Osteocyte (in vitro differentiated cells): ENCODE measurements around the gene TMEM175. TPM values are rescaled to one million over a fixed set of nuclear protein-coding genes. Genes with fewer than 3 reads are reported as not detected.

ENCODE experiments used
- DNase-seq: peaks from one replicate; pipeline ENCODE4 v3.0.0; 2021; ENCODE audit warnings: mixed read lengths; ENCODE audit not compliant: unreplicated experiment; ENCODE audit errors: extremely low spot score
- H3K27ac Mint-ChIP-seq: one replicate; pipeline ENCODE4 v1.8.0; 2021; ENCODE audit warnings: mild to moderate bottlenecking, mixed read lengths; ENCODE audit not compliant: unreplicated experiment
- H3K27me3 Mint-ChIP-seq: one replicate; pipeline ENCODE4 v1.8.0; 2021; ENCODE audit warnings: mixed read lengths; ENCODE audit not compliant: unreplicated experiment
- H3K36me3 Mint-ChIP-seq: one replicate; pipeline ENCODE4 v1.8.0; 2021; ENCODE audit warnings: mixed read lengths; ENCODE audit not compliant: unreplicated experiment
- H3K4me1 Mint-ChIP-seq: one replicate; pipeline ENCODE4 v1.8.0; 2021; ENCODE audit warnings: mixed read lengths; ENCODE audit not compliant: unreplicated experiment
- H3K4me3 Mint-ChIP-seq: one replicate; pipeline ENCODE4 v1.8.0; 2021; ENCODE audit warnings: mild to moderate bottlenecking, moderate library complexity, mixed read lengths; ENCODE audit not compliant: unreplicated experiment
- H3K9me3 Mint-ChIP-seq: one replicate; pipeline ENCODE4 v1.8.0; 2021; ENCODE audit warnings: mixed read lengths; ENCODE audit not compliant: unreplicated experiment
- CTCF ChIP-seq: fragments of 200-600 bp; sonication (generic); IDR thresholded peaks from 2 replicates; pipeline ENCODE4 v1.5.0; 2021; ENCODE audit warnings: antibody characterized with exemption, mild to moderate bottlenecking, moderate library complexity
- total RNA-seq: library from RNA; stranded (reverse); gene quantifications from 2 replicates; pipeline ENCODE4 v1.2.1, GENCODE V29; 2021

Gene TMEM175
- total RNA-seq, 1 donor from 2014 or later: 39.7 TPM

GRCh38 chr4:955931-956381, 23.7 kb downstream of the TMEM175 start:
- Mint-ChIP-seq H3K36me3 (peaks cover 8% of the 10 kb centered on the region), H3K27me3 (no peaks in the 10 kb centered on the region), H3K4me3 (no peak overlapping the region), H3K4me1 (no peaks in the 10 kb centered on the region), H3K9me3 (no peaks in the 10 kb centered on the region), H3K27ac (no peak overlapping the region)
- TF ChIP-seq CTCF: no peak
- no peak for DNase-seq

- Mint-ChIP-seq H3K36me3 (peaks cover 8% of the 10 kb centered on the region), H3K27me3 (no peaks in the 10 kb centered on the region), H3K27ac (no peak overlapping the region), H3K4me1 (no peaks in the 10 kb centered on the region), H3K4me3 (no peak overlapping the region), H3K9me3 (no peaks in the 10 kb centered on the region)
- DNase-seq: no peak
- no peak for TF ChIP-seq CTCF
These were observed 24.4 kb downstream of the TMEM175 start for GRCh38 chr4:956531-957230.

- Mint-ChIP-seq H3K36me3 (peaks cover 8% of the 10 kb centered on the region), H3K4me3 (no peak overlapping the region), H3K4me1 (no peaks in the 10 kb centered on the region), H3K27ac (no peak overlapping the region), H3K27me3 (no peaks in the 10 kb centered on the region), H3K9me3 (no peaks in the 10 kb centered on the region)
- no peak for TF ChIP-seq CTCF
- DNase-seq: no peak
These were observed 24.9 kb downstream of the TMEM175 start for GRCh38 chr4:957231-957580.

- Mint-ChIP-seq H3K27ac (no peak overlapping the region), H3K4me1 (no peaks in the 10 kb centered on the region), H3K36me3 (peaks cover 8% of the 10 kb centered on the region), H3K9me3 (no peaks in the 10 kb centered on the region), H3K4me3 (no peak overlapping the region), H3K27me3 (no peaks in the 10 kb centered on the region)
- no peak for TF ChIP-seq CTCF
- no peak for DNase-seq
These were observed 25.5 kb downstream of the TMEM175 start for GRCh38 chr4:957581-958313.

GRCh38 chr4:958314-958665, 26.0 kb downstream of the TMEM175 start:
- H3K36me3 Mint-ChIP-seq: peaks cover 6% of the 10 kb centered on the region
- no peak for TF ChIP-seq CTCF
- no peak for DNase-seq
- H3K4me3 Mint-ChIP-seq: no peak overlapping the region
- H3K27me3 Mint-ChIP-seq: no peaks in the 10 kb centered on the region
- no peaks in the 10 kb centered on the region for H3K9me3 Mint-ChIP-seq
- H3K4me1 Mint-ChIP-seq: no peaks in the 10 kb centered on the region
- no peak overlapping the region for H3K27ac Mint-ChIP-seq
